ENCODE results near the gene ACAD10. TPM values are rescaled to one million over a fixed set of nuclear protein-coding genes. Genes with fewer than 3 reads are reported as not detected.
"Not testable (repeated sequence)": the region's sequence is repeated elsewhere in the genome, so short reads cannot be mapped to it uniquely, and the experiment has no call there.

ACAD10 gene
- total RNA-seq, 1 experiment from 2014 or later = 25.3 TPM

DNA sequence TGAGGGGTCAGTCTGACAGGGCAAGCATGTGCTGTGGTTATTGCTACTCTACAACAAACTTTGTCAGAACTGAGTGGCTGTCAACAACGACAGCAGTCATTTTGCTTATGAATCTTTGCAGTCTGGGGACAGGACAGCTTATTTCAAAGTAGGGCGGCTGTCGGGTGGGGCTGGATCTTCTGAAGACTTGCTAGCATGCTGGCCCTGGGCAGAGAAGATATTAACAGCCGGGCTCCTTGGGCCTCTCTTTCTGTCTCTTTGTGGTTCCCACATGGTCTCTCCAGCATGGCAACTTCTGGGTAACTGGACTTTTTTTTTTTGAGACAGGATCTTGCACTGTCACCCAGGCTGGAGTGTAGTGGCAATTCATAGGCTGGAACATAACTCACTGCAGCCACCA lies 46.9 kb downstream of the ACAD10 start:
- POLR2A ChIA-PET = no interaction called here
- no peak overlapping the region for H3K4me2 ChIP-seq (ENCODE audit: low read length)
- H4K20me1 ChIP-seq (ENCODE audit: insufficient read depth) = no peaks in the 10 kb centered on the region
- H3K9ac ChIP-seq (ENCODE audit: low read length) = no peak overlapping the region
- no peaks in the 10 kb centered on the region for H3K9me2 ChIP-seq (ENCODE audit: insufficient read depth)
- H2AFZ ChIP-seq (ENCODE audit: low read depth, low read length, poor library complexity, severe bottlenecking) = no peak overlapping the region
- no peak for TF ChIP-seq POLR2AphosphoS5 (IDR thresholded peaks at IDR 0.05; ENCODE audit: low read depth, low read length)
- peaks cover 0 to 7% of the 10 kb centered on the region in 2 experiments; a peak in 2 of 4 replicates for H3K36me3 ChIP-seq (ENCODE audit: control insufficient read depth in 1 of 2, insufficient read depth in 2 of 2, low read length in 2 of 2)
- H3K27me3 ChIP-seq (ENCODE audit: insufficient read depth, low read length) = no peaks in the 10 kb centered on the region
- H3K9me3 ChIP-seq (ENCODE audit: control insufficient read depth in 1 of 2, insufficient read depth in 1 of 2, low read depth in 1 of 2, low read length in 2 of 2) = no peaks in the 10 kb centered on the region
- CTCF ChIA-PET = no interaction called here
- intact Hi-C loops (cut with micrococcal nuclease) = no loop called here
- RAD21 ChIA-PET (ENCODE audit: low non-redundant PET in 1 of 2, low total read pairs in 2 of 2, uncharacterized antibody in 2 of 2, unreplicated experiment in 2 of 2) = no interaction called here
- no peaks in the 10 kb centered on the region for H3K79me2 ChIP-seq (ENCODE audit: insufficient read depth, low read length)
- BruUV-seq (replicated peaks) = no TSS peak
- H3K4me3 ChIP-seq (replicated peaks in 1 of 2; ENCODE audit: low read depth in 1 of 2, low read length in 2 of 2) = no peak overlapping the region
- H3K4me1 ChIP-seq (ENCODE audit: control insufficient read depth in 1 of 2, insufficient read depth in 2 of 2, low read length in 2 of 2) = no peaks in the 10 kb centered on the region
- H3K27ac ChIP-seq (ENCODE audit: low read depth, low read length) = no peak overlapping the region
- DNase-seq (ENCODE audit: low read depth, low spot score) = no peak
- ATAC-seq = no peak

- Histone ChIP-seq H3K36me3 (ENCODE audit: control insufficient read depth in 1 of 2, insufficient read depth in 2 of 2, low read length in 2 of 2) (peaks cover 0 to 5% of the 10 kb centered on the region in 2 experiments; a peak in 2 of 4 replicates), H4K20me1 (ENCODE audit: insufficient read depth) (no peaks in the 10 kb centered on the region), H3K79me2 (ENCODE audit: insufficient read depth, low read length) (no peaks in the 10 kb centered on the region), H3K27ac (ENCODE audit: low read depth, low read length) (no peak overlapping the region), H3K4me3 (replicated peaks in 1 of 2; ENCODE audit: low read depth in 1 of 2, low read length in 2 of 2) (no peak overlapping the region), H3K27me3 (ENCODE audit: insufficient read depth, low read length) (no peaks in the 10 kb centered on the region), H3K9me2 (ENCODE audit: insufficient read depth) (no peaks in the 10 kb centered on the region), H3K9ac (ENCODE audit: low read length) (no peak overlapping the region), H3K4me1 (ENCODE audit: control insufficient read depth in 1 of 2, insufficient read depth in 2 of 2, low read length in 2 of 2) (no peaks in the 10 kb centered on the region), H3K4me2 (ENCODE audit: low read length) (no peak overlapping the region), H3K9me3 (ENCODE audit: control insufficient read depth in 1 of 2, insufficient read depth in 1 of 2, low read depth in 1 of 2, low read length in 2 of 2) (no peaks in the 10 kb centered on the region), H2AFZ (ENCODE audit: low read depth, low read length, poor library complexity, severe bottlenecking) (no peak overlapping the region)
- RAD21 ChIA-PET (ENCODE audit: low non-redundant PET in 1 of 2, low total read pairs in 2 of 2, uncharacterized antibody in 2 of 2, unreplicated experiment in 2 of 2) = no interaction called here
- intact Hi-C loops (cut with micrococcal nuclease) = no loop called here
- CTCF ChIA-PET = no interaction called here
- ATAC-seq (no peak), DNase-seq (ENCODE audit: low read depth, low spot score) (no peak)
- POLR2A ChIA-PET = interaction anchor here (0.6 kb wide), 1 partner anchor 31 kb away, joined by 3 read pairs; no protein-coding TSS in a partner anchor
- BruUV-seq (replicated peaks) = no TSS peak
- no peak for TF ChIP-seq ZFX (IDR thresholded peaks at IDR 0.05)
- TF ChIP-seq, protein P1, sequence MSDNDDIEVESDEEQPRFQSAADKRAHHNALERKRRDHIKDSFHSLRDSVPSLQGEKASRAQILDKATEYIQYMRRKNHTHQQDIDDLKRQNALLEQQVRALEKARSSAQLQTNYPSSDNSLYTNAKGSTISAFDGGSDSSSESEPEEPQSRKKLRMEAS (IDR thresholded peaks at IDR 0.05) = no peak
- TF ChIP-seq POLR2A (IDR thresholded peaks at IDR 0.05; ENCODE audit: borderline replicate concordance, extremely low read depth, insufficient read depth, insufficient read length) = no peak
- TF ChIP-seq, protein P2, sequence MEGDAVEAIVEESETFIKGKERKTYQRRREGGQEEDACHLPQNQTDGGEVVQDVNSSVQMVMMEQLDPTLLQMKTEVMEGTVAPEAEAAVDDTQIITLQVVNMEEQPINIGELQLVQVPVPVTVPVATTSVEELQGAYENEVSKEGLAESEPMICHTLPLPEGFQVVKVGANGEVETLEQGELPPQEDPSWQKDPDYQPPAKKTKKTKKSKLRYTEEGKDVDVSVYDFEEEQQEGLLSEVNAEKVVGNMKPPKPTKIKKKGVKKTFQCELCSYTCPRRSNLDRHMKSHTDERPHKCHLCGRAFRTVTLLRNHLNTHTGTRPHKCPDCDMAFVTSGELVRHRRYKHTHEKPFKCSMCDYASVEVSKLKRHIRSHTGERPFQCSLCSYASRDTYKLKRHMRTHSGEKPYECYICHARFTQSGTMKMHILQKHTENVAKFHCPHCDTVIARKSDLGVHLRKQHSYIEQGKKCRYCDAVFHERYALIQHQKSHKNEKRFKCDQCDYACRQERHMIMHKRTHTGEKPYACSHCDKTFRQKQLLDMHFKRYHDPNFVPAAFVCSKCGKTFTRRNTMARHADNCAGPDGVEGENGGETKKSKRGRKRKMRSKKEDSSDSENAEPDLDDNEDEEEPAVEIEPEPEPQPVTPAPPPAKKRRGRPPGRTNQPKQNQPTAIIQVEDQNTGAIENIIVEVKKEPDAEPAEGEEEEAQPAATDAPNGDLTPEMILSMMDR (IDR thresholded peaks at IDR 0.05 in 2 of 3, conservative IDR thresholded peaks at IDR 0.05 in 1 of 3; ENCODE audit: borderline replicate concordance in 1 of 3, insufficient read depth in 1 of 3, low read depth in 2 of 3, low read length in 2 of 3) = no peak
- no peak for TF ChIP-seq ZBTB33 (IDR thresholded peaks at IDR 0.05; ENCODE audit: extremely low read depth, insufficient replicate concordance, low read length)
- TF ChIP-seq SRF (IDR thresholded peaks at IDR 0.05; ENCODE audit: low read depth) = no peak
These were observed 47.6 kb downstream of the ACAD10 start for GRCh38 chr12:111733340-111733915.

- RAD21 ChIA-PET (ENCODE audit: low non-redundant PET in 1 of 2, low total read pairs in 2 of 2, uncharacterized antibody in 2 of 2, unreplicated experiment in 2 of 2); CTCF ChIA-PET; H2AFZ ChIP-seq (ENCODE audit: low read depth, low read length, poor library complexity, severe bottlenecking); H3K36me3 ChIP-seq (ENCODE audit: control insufficient read depth in 1 of 2, insufficient read depth in 2 of 2, low read length in 2 of 2); H3K4me1 ChIP-seq (ENCODE audit: control insufficient read depth in 1 of 2, insufficient read depth in 2 of 2, low read length in 2 of 2); POLR2A ChIA-PET; H3K79me2 ChIP-seq (ENCODE audit: insufficient read depth, low read length); H3K4me3 ChIP-seq (replicated peaks in 1 of 2; ENCODE audit: low read depth in 1 of 2, low read length in 2 of 2); intact Hi-C loops (cut with micrococcal nuclease); BruUV-seq (replicated peaks); H4K20me1 ChIP-seq (ENCODE audit: insufficient read depth); H3K9me3 ChIP-seq (ENCODE audit: control insufficient read depth in 1 of 2, insufficient read depth in 1 of 2, low read depth in 1 of 2, low read length in 2 of 2); H3K4me2 ChIP-seq (ENCODE audit: low read length); DNase-seq (ENCODE audit: low read depth, low spot score); H3K9me2 ChIP-seq (ENCODE audit: insufficient read depth); H3K9ac ChIP-seq (ENCODE audit: low read length); H3K27me3 ChIP-seq (ENCODE audit: insufficient read depth, low read length); ATAC-seq; H3K27ac ChIP-seq (ENCODE audit: low read depth, low read length): not testable (repeated sequence)
These were observed 53.7 kb downstream of the ACAD10 start for GRCh38 chr12:111739524-111739923.

Data from HCT116 (cell line).